ENCODE measurements around the gene DENND1A. TPM values are rescaled to one million over a fixed set of nuclear protein-coding genes. Genes with fewer than 3 reads are reported as not detected.

Gene DENND1A
- total RNA-seq, 1 donor from 2014 or later, result 19.9 TPM

DNA sequence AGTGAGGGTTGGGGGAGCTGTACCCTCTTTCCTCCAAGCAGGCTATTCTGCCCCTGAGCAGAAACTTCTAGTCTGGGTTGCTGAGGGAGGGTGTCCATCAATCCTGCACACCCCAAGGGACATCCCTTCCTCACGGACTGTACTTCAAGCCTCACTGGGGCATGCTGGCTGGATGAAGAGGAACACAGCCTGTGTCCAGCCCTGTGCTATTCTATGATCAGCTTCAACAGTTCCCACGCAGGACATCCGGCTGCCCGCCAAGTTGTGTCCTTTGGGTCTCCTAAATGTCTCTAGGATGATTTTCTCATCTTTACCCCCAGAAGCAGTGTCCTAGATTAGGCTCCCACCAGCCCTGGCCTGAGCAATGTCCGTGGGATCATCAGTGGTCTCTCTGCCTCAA lies 505.8 kb downstream of the DENND1A start:
- Mint-ChIP-seq H3K27me3 (no peaks in the 10 kb centered on the region), H3K9me3 (no peaks in the 10 kb centered on the region), H3K27ac (no peak overlapping the region), H3K4me3 (no peak overlapping the region), H3K4me1 (ENCODE audit: unreplicated experiment) (peaks cover 16% of the 10 kb centered on the region), H3K36me3 (peaks cover 6% of the 10 kb centered on the region)
- TF ChIP-seq CTCF (conservative IDR thresholded peaks at IDR 0.05), result no peak
- no peak for DNase-seq (ENCODE audit: extremely low spot score, unreplicated experiment)

GRCh38 chr9:123423311-123423640 lies 506.6 kb downstream of the DENND1A start:
- H3K27me3 Mint-ChIP-seq, result no peaks in the 10 kb centered on the region
- no peak for TF ChIP-seq CTCF (conservative IDR thresholded peaks at IDR 0.05)
- H3K27ac Mint-ChIP-seq, result no peak overlapping the region
- H3K4me3 Mint-ChIP-seq, result no peak overlapping the region
- H3K4me1 Mint-ChIP-seq (ENCODE audit: unreplicated experiment), result peaks cover 16% of the 10 kb centered on the region
- H3K36me3 Mint-ChIP-seq, result no peaks in the 10 kb centered on the region
- no peak for DNase-seq (ENCODE audit: extremely low spot score, unreplicated experiment)
- H3K9me3 Mint-ChIP-seq, result no peaks in the 10 kb centered on the region

- Mint-ChIP-seq H3K4me3 (no peak overlapping the region), H3K27me3 (no peaks in the 10 kb centered on the region), H3K4me1 (ENCODE audit: unreplicated experiment) (peaks cover 16% of the 10 kb centered on the region), H3K36me3 (no peaks in the 10 kb centered on the region), H3K27ac (no peak overlapping the region), H3K9me3 (no peaks in the 10 kb centered on the region)
- TF ChIP-seq CTCF (conservative IDR thresholded peaks at IDR 0.05), result no peak
- no peak for DNase-seq (ENCODE audit: extremely low spot score, unreplicated experiment)
Measured at GRCh38 chr9:123422635-123423310, 507.2 kb downstream of the DENND1A start.

DNA sequence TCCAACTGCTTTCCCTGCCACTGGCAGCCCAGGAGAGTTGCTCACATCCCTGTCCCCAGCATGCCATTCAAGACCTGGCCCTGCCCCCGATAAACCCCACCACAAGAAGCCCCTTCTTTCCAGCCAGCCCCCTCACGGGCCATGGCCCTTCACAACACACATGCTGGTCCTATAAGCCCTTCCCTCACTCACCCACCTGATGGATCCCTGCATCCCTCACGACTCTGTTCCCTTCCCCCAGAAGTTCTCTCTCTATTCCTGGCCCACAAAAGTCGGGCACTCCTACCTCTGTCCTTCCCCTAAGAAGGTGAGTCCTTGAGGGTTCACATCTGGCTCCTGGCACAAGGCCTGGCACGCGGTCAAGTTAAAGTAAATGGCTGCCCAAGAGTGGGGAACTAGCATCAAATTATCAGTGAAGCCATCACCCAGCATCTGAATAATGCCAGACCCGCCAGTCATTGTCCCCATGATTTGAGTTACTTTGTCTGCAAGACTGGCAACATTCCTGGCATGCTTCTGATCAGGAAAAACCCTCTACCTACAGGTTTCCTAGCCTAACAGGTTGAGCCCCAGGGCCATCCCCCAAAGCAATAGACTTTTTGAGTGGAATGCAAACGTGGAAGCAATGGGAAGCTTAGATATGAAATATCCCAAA lies 508.0 kb downstream of the DENND1A start:
- TF ChIP-seq CTCF (conservative IDR thresholded peaks at IDR 0.05), result no peak
- H3K27me3 Mint-ChIP-seq, result no peaks in the 10 kb centered on the region
- no peaks in the 10 kb centered on the region for H3K9me3 Mint-ChIP-seq
- no peak for DNase-seq (ENCODE audit: extremely low spot score, unreplicated experiment)
- H3K36me3 Mint-ChIP-seq, result no peaks in the 10 kb centered on the region
- no peak overlapping the region for H3K4me3 Mint-ChIP-seq
- no peak overlapping the region for H3K27ac Mint-ChIP-seq
- H3K4me1 Mint-ChIP-seq (ENCODE audit: unreplicated experiment), result peaks cover 16% of the 10 kb centered on the region

DNA sequence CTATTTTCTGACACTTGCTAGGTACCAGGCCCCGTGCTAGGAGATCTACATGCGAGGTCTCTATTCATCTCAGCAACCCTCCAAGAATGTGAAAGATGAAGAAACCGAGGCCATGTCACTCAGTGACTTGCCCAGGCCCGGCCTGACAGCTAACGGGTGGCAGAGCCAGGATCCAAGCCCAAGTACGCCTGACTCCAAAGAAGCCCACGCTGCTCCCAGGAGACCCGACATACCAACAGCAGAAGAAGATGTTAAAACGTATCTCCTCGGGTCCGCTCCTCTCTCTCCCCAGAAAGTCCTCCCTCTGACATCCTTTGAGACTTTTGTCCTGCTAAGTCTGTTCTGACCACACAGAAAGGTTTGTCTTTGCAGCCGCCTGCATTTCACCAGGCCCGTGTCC lies 508.7 kb downstream of the DENND1A start:
- H3K4me1 Mint-ChIP-seq (ENCODE audit: unreplicated experiment), result peaks cover 20% of the 10 kb centered on the region
- H3K27me3 Mint-ChIP-seq, result no peaks in the 10 kb centered on the region
- no peaks in the 10 kb centered on the region for H3K36me3 Mint-ChIP-seq
- no peaks in the 10 kb centered on the region for H3K9me3 Mint-ChIP-seq
- DNase-seq (ENCODE audit: extremely low spot score, unreplicated experiment), result no peak
- H3K27ac Mint-ChIP-seq, result no peak overlapping the region
- H3K4me3 Mint-ChIP-seq, result no peak overlapping the region
- TF ChIP-seq CTCF (conservative IDR thresholded peaks at IDR 0.05), result no peak
